GM12878 (cell line): ENCODE results near the gene CAMK2D. TPM values are rescaled to one million over a fixed set of nuclear protein-coding genes. Genes with fewer than 3 reads are reported as not detected.

ENCODE experiments used
- ATAC-seq: fragments of 200-7000 bp; cut with Tn5 transposase; 3 replicates; pipeline ENCODE4 v1.9.1; 2020; ENCODE audit warnings: mild to moderate bottlenecking, moderate library complexity
- BruUV-seq: library from RNA; stranded (reverse); fragments of 400-500 nt; replicated peaks from 2 replicates; lab custom pipeline; 2021; lab: Mats Ljungman, UMichigan
- CTCF ChIA-PET: fragments of 300-600 bp; sonication (Branson Sonifier 250); formaldehyde crosslinking; extraction: SDS; loops from one replicate; lab custom pipeline; 2021; ENCODE audit warnings: inconsistent platforms; lab: Yijun Ruan, JAX
- POLR2A ChIA-PET: fragments of 350-600 bp; formaldehyde crosslinking; extraction: SDS; loops from one replicate; lab custom pipeline; 2021; ENCODE audit warnings: inconsistent platforms; lab: Charles Lee
- RAD21 ChIA-PET: fragments of 300-600 bp; sonication (Branson Sonifier 250); formaldehyde crosslinking; loops from one replicate; lab custom pipeline; 2023; ENCODE audit warnings: antibody characterized with exemption; ENCODE audit not compliant: unreplicated experiment; lab: Charles Lee
- SMC1A ChIA-PET: fragments of 300-600 bp; sonication (Branson Sonifier 250); formaldehyde crosslinking; loops from one replicate; lab custom pipeline; 2023; ENCODE audit not compliant: unreplicated experiment, uncharacterized antibody; lab: Charles Lee
- DNase-seq: peaks from one replicate; pipeline ENCODE4 v3.0.0-alpha.2; 2011; ENCODE audit warnings: low read depth, low spot score
- FAIRE-seq: peaks from 3 replicates; lab custom pipeline; 2011; peaks lifted over from hg19 to GRCh38; lab: Jason Lieb, UNC
- H2AFZ ChIP-seq: 2 replicates; pipeline ENCODE4 v1.6.0; 2011; ENCODE audit warnings: low read depth, low read length, control low read depth; ENCODE audit not compliant: control insufficient read depth
- H3K27ac ChIP-seq: 2 replicates; pipeline ENCODE4 v1.5.1; 2011; ENCODE audit warnings: control low read depth; ENCODE audit not compliant: control insufficient read depth, insufficient read depth
- H3K27me3 ChIP-seq, 2 experiments: replicated peaks in 1 of 2; 2 replicates each; pipeline versions ENCODE4 v1.6.0 to v1.6.1; 2011; ENCODE audit warnings: low read length in 1 of 2; ENCODE audit not compliant: control insufficient read depth in 2 of 2, insufficient read depth in 2 of 2
- H3K36me3 ChIP-seq, 2 experiments: 2 replicates each; pipeline ENCODE4 v1.5.1; 2011; ENCODE audit warnings: low read length in 1 of 2; ENCODE audit not compliant: control insufficient read depth in 2 of 2, insufficient read depth in 2 of 2
- H3K4me1 ChIP-seq: 2 replicates; pipeline ENCODE4 v1.6.1; 2011; ENCODE audit warnings: mild to moderate bottlenecking, low read length, moderate library complexity, mixed read lengths; ENCODE audit not compliant: control insufficient read depth, insufficient read depth
- H3K4me2 ChIP-seq: 2 replicates; pipeline ENCODE4 v1.6.0; 2011; ENCODE audit warnings: control low read depth; ENCODE audit not compliant: control insufficient read depth, insufficient read depth
- H3K4me3 ChIP-seq: fragments of 200-600 bp; sonication (generic); 2 replicates; pipeline ENCODE4 v1.5.1; 2016
- H3K79me2 ChIP-seq: 2 replicates; pipeline ENCODE4 v1.6.0; 2011; ENCODE audit warnings: low read length; ENCODE audit not compliant: control insufficient read depth, insufficient read depth
- H3K9ac ChIP-seq: 2 replicates; pipeline ENCODE4 v1.8.0; 2011; ENCODE audit warnings: low read length, control low read depth, mixed read lengths; ENCODE audit not compliant: control insufficient read depth, insufficient read depth
- H3K9me3 ChIP-seq: replicated peaks from 3 replicates; pipeline ENCODE4 v1.5.1; 2011; ENCODE audit warnings: mild to moderate bottlenecking, low read length; ENCODE audit not compliant: control insufficient read depth, insufficient read depth
- H4K20me1 ChIP-seq: 2 replicates; pipeline ENCODE4 v1.6.0; 2011; ENCODE audit not compliant: control insufficient read depth, insufficient read depth
- CBX3 ChIP-seq: fragments of 200-600 bp; sonication (generic); IDR thresholded peaks from 2 replicates; pipeline ENCODE4 v1.6.1; 2016; ENCODE audit warnings: low read depth, borderline replicate concordance
- HDAC6 ChIP-seq: fragments of 200-600 bp; sonication (generic); IDR thresholded peaks from one replicate; pipeline ENCODE4 v1.8.0; 2017; ENCODE audit warnings: antibody characterized with exemption; ENCODE audit not compliant: unreplicated experiment
- MTA2 ChIP-seq: fragments of 450-650 bp; IDR thresholded peaks from 2 replicates; pipeline ENCODE4 v1.6.1; 2016; ENCODE audit warnings: low read depth, mild to moderate bottlenecking, moderate library complexity
- MYB ChIP-seq: fragments of 150-350 bp; IDR thresholded peaks from 2 replicates; pipeline ENCODE4 v1.6.1; 2014; ENCODE audit warnings: mild to moderate bottlenecking, low read depth, low read length, borderline replicate concordance
- POLR2AphosphoS5 ChIP-seq: IDR thresholded peaks from 2 replicates; pipeline ENCODE4 v1.6.1; 2011; ENCODE audit warnings: mild to moderate bottlenecking, low read length, inconsistent platforms
- TARDBP ChIP-seq: IDR thresholded peaks from 2 replicates; pipeline ENCODE4 v1.6.1; 2016; ENCODE audit warnings: borderline replicate concordance
- YY1 ChIP-seq: IDR thresholded peaks from 2 replicates; pipeline ENCODE4 v1.6.1; 2011; ENCODE audit warnings: low read depth, mild to moderate bottlenecking, low read length
- ZNF217 ChIP-seq: fragments of 450-650 bp; IDR thresholded peaks from 2 replicates; pipeline ENCODE4 v1.6.1; 2017; ENCODE audit warnings: antibody characterized with exemption, mild to moderate bottlenecking
- WGBS: methylation state at CpG from one replicate; pipeline ENCODE4 v1.1.6; 2016; ENCODE audit warnings: low lambda C conversion rate; ENCODE audit not compliant: insufficient replicate concordance, insufficient coverage; ENCODE audit errors: missing lambda C conversion rate; 5-methylcytosine and 5-hydroxymethylcytosine counted together
- in situ Hi-C: fragments of 300-500 bp; cut with MboI; formaldehyde crosslinking; loops from 9 replicates; pipeline ENCODE4 v1.14.3; 2018; ENCODE audit warnings: mixed read lengths
- intact Hi-C: fragments of 100-400 bp; cut with micrococcal nuclease; formaldehyde crosslinking; loops from one replicate; pipeline ENCODE4 v1.14.2; 2022; ENCODE audit not compliant: unreplicated experiment
- polyA plus RNA-seq, 11 experiments: library from polyadenylated mRNA; depleted of rRNA in 4 of 11; unstranded in 6 of 11; stranded (reverse) in 5 of 11; fragments of >200 nt; fragmentation: Nextera tagmentation in 4 of 11; fragmentation: Illumina TruSeq in 1 of 11; extraction: Ambion mirVana in 4 of 11; extraction: Trizol in 1 of 11; gene quantifications; 1 replicate in 1 of 11; 2 replicates in 10 of 11; pipeline versions ENCODE4 v1.2.1 to v1.2.3, GENCODE V29; 2011 to 2016; ENCODE audit warnings: inconsistent platforms in 2 of 11, missing spikeins in 2 of 11, low read depth in 1 of 11
- total RNA-seq, 4 experiments: library from RNA; depleted of rRNA in 3 of 4; stranded (reverse); fragments of >200 nt in 3 of 4; fragmentation: Illumina TruSeq in 1 of 4; extraction: Trizol in 1 of 4; gene quantifications; 2 replicates each; pipeline versions ENCODE4 v1.2.1 to v1.2.3, GENCODE V29; 2013 to 2021
- TF ChIP-seq, protein P1 (sequence below): fragments of 450-650 bp; IDR thresholded peaks from 2 replicates; pipeline ENCODE4 v1.6.1; 2017; ENCODE audit warnings: mild to moderate bottlenecking, moderate library complexity
- TF ChIP-seq, protein P2 (sequence below): IDR thresholded peaks from 2 replicates; pipeline ENCODE4 v1.6.1; 2012; ENCODE audit warnings: low read depth, low read length, improper control_type of control experiment
- TF ChIP-seq, protein P3 (sequence below): IDR thresholded peaks from 2 replicates; pipeline ENCODE4 v1.6.1; 2012; ENCODE audit warnings: mild to moderate bottlenecking, low read depth, low read length
- TF ChIP-seq, protein P4 (sequence below): IDR thresholded peaks from 2 replicates; pipeline ENCODE4 v1.6.1; 2012; ENCODE audit warnings: low read depth, low read length, improper control_type of control experiment

Gene CAMK2D
- total and polyA plus RNA-seq, 10 of the 15 experiments (the other 5 are each of a cell fraction or from before 2014, with no cell fraction given) = 6.9 to 88.5 (median 12.9) TPM

DNA sequence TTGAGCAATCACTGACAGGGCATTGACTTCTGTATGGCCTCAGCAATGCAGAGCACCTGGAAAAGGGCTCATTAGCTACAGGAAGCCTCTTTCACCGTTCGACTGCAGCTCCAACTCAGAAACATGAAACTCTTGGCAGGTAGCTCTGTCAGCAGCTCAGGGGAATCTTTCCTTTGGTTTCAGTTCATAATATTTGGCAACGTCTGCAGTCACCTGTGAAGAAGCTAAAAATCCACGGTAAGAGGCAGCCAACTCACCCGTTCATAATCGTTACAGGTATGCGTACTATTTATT, 354.9 kb downstream of the CAMK2D start (continued):
- TF ChIP-seq, protein P1, sequence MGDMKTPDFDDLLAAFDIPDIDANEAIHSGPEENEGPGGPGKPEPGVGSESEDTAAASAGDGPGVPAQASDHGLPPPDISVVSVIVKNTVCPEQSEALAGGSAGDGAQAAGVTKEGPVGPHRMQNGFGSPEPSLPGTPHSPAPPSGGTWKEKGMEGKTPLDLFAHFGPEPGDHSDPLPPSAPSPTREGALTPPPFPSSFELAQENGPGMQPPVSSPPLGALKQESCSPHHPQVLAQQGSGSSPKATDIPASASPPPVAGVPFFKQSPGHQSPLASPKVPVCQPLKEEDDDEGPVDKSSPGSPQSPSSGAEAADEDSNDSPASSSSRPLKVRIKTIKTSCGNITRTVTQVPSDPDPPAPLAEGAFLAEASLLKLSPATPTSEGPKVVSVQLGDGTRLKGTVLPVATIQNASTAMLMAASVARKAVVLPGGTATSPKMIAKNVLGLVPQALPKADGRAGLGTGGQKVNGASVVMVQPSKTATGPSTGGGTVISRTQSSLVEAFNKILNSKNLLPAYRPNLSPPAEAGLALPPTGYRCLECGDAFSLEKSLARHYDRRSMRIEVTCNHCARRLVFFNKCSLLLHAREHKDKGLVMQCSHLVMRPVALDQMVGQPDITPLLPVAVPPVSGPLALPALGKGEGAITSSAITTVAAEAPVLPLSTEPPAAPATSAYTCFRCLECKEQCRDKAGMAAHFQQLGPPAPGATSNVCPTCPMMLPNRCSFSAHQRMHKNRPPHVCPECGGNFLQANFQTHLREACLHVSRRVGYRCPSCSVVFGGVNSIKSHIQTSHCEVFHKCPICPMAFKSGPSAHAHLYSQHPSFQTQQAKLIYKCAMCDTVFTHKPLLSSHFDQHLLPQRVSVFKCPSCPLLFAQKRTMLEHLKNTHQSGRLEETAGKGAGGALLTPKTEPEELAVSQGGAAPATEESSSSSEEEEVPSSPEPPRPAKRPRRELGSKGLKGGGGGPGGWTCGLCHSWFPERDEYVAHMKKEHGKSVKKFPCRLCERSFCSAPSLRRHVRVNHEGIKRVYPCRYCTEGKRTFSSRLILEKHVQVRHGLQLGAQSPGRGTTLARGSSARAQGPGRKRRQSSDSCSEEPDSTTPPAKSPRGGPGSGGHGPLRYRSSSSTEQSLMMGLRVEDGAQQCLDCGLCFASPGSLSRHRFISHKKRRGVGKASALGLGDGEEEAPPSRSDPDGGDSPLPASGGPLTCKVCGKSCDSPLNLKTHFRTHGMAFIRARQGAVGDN = no peak
- TF ChIP-seq HDAC6 (no peak), MYB (no peak)
- TF ChIP-seq, protein P2, sequence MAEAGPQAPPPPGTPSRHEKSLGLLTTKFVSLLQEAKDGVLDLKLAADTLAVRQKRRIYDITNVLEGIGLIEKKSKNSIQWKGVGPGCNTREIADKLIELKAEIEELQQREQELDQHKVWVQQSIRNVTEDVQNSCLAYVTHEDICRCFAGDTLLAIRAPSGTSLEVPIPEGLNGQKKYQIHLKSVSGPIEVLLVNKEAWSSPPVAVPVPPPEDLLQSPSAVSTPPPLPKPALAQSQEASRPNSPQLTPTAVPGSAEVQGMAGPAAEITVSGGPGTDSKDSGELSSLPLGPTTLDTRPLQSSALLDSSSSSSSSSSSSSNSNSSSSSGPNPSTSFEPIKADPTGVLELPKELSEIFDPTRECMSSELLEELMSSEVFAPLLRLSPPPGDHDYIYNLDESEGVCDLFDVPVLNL = no peak
- TF ChIP-seq, all 136 proteins: peak for 0

DNA sequence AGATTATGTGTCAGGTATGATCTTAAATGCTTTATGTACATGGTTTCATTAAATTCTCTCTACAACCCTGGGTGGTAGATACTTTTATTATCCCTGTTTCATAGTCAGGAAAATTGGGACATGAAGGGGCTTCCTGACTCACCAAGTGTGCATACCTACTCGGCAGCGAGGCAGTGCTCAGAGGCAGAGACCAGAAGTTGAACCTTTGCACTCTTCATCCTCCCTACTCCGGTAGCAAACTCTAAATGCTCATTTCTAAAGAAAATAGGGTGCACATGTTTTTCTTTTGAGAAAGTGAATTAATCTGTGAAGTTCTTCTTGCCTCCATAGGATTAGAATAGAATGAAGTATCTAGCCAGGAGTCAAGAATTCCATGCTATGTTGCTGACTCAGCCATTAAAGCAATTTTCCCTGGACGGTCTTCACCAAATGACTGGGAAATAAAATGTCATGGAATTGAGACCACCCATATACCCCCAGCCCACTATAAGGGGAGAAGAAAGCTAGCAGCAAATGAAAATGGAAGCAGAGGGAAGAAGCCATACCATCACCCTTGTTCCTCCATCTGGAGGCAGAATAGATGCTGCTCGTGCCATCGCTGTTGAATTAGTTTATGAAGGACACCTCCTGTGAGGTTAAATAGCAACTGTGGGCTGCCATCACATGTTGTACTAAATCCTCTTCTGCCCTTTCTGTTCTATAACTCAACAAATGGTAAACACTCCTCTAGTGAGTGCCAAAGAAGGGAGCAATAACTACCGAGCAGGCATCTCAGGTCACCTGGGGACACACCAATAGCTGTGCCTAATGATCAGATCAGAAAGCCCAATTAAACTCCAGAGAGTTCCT, 355.4 kb downstream of the CAMK2D start:
- Histone ChIP-seq H3K27ac (no peak overlapping the region), H3K79me2 (no peaks in the 10 kb centered on the region), H3K4me2 (no peak overlapping the region), H3K9ac (no peak overlapping the region), H2AFZ (no peak overlapping the region), H3K27me3 (no peaks in the 10 kb centered on the region), H3K4me1 (no peaks in the 10 kb centered on the region), H3K9me3 (no peaks in the 10 kb centered on the region), H3K4me3 (no peak overlapping the region), H4K20me1 (no peaks in the 10 kb centered on the region), H3K36me3 (no peaks in the 10 kb centered on the region)
- BruUV-seq = no TSS peak
- ChIA-PET SMC1A (interaction anchor here (0.8 to 1.2 kb wide), 3 partner anchors 11 to 61 kb away, joined by 3 to 6 read pairs (median 3); no protein-coding TSS in a partner anchor), RAD21 (no interaction called here), POLR2A (no interaction called here), CTCF (interaction anchor here (1.5 kb wide), 1 partner anchor 775 kb away, joined by 3 read pairs; no protein-coding TSS in a partner anchor)
- intact Hi-C loops = no loop called here
- WGBS = 74% methylated on average over 7 of the region's 7 CpGs
- no peak for DNase-seq
- FAIRE-seq = no peak
- ATAC-seq = no peak
- in situ Hi-C loops = no loop called here
- TF ChIP-seq, protein P3, sequence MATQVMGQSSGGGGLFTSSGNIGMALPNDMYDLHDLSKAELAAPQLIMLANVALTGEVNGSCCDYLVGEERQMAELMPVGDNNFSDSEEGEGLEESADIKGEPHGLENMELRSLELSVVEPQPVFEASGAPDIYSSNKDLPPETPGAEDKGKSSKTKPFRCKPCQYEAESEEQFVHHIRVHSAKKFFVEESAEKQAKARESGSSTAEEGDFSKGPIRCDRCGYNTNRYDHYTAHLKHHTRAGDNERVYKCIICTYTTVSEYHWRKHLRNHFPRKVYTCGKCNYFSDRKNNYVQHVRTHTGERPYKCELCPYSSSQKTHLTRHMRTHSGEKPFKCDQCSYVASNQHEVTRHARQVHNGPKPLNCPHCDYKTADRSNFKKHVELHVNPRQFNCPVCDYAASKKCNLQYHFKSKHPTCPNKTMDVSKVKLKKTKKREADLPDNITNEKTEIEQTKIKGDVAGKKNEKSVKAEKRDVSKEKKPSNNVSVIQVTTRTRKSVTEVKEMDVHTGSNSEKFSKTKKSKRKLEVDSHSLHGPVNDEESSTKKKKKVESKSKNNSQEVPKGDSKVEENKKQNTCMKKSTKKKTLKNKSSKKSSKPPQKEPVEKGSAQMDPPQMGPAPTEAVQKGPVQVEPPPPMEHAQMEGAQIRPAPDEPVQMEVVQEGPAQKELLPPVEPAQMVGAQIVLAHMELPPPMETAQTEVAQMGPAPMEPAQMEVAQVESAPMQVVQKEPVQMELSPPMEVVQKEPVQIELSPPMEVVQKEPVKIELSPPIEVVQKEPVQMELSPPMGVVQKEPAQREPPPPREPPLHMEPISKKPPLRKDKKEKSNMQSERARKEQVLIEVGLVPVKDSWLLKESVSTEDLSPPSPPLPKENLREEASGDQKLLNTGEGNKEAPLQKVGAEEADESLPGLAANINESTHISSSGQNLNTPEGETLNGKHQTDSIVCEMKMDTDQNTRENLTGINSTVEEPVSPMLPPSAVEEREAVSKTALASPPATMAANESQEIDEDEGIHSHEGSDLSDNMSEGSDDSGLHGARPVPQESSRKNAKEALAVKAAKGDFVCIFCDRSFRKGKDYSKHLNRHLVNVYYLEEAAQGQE = no peak
- TF ChIP-seq, protein P4, sequence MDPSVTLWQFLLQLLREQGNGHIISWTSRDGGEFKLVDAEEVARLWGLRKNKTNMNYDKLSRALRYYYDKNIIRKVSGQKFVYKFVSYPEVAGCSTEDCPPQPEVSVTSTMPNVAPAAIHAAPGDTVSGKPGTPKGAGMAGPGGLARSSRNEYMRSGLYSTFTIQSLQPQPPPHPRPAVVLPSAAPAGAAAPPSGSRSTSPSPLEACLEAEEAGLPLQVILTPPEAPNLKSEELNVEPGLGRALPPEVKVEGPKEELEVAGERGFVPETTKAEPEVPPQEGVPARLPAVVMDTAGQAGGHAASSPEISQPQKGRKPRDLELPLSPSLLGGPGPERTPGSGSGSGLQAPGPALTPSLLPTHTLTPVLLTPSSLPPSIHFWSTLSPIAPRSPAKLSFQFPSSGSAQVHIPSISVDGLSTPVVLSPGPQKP = no peak
- TF ChIP-seq TARDBP (no peak), MTA2 (no peak), POLR2AphosphoS5 (no peak), CBX3 (no peak), ZNF217 (no peak), YY1 (no peak)
